Left kidney (tissue), 2 donors: ENCODE data around the gene PREP. TPM values are rescaled to one million over a fixed set of nuclear protein-coding genes. Genes with fewer than 3 reads are reported as not detected.

Experiments
- DNase-seq: peaks from one replicate; pipeline ENCODE4 v3.0.0-alpha.2; 2013
- polyA plus RNA-seq: library from polyadenylated mRNA; unstranded; fragments of 120-200 nt; gene quantifications from one replicate; pipeline ENCODE4 v1.2.1, GENCODE V29; 2013; ENCODE audit not compliant: insufficient read length

Gene PREP
- polyA plus RNA-seq, 1 donor = 37.0 TPM

GRCh38 chr6:105310371-105310770 lies 92.5 kb downstream of the PREP start:
- no peak for DNase-seq

DNA sequence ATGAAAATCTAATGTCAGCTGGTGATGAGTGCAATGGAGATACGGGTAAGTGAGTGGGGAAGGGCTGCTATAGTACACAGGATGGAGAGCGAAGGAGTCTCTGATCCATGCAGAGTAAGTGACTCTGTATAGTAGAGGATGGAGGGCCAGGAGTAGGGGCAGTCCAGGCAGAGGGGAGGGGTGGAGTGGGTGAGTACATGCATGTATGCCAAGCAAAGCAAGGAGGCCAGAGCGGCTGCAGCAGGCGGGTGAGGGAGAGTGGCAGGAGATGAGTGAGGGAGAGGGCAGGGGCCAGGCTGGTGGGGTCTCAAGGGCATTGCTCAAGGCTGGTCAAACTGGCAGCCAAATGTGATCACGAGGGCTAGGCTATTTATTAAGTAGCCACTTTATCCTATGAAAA lies 94.0 kb downstream of the PREP start:
- no peak for DNase-seq

DNA sequence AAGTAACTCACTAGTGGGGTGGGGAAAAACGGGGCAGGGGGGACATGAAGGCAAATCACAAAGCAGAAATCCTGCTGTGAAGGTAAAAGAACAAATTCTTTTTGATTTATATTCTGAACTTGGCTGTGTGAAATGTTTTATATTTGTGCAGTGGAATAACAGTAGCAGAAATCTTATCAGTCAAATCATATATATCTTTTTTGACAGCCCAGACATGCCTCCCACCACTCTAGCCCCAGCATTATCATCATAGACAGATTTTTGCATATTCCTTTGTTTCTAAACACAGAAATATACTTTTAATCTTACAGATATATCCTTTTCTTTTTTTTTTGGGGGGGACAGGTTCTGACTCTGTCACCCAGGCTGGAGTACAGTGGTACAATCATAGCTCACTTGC lies 97.4 kb downstream of the PREP start:
- no peak for DNase-seq

- DNase-seq = no peak
Observed at GRCh38 chr6:105304825-105305224, 98.1 kb downstream of the PREP start.

- DNase-seq = no peak
Observed at GRCh38 chr6:105304366-105304765, 98.5 kb downstream of the PREP start.

- no peak for DNase-seq
Observed at GRCh38 chr6:105302617-105303128, 100.2 kb downstream of the PREP start.

DNA sequence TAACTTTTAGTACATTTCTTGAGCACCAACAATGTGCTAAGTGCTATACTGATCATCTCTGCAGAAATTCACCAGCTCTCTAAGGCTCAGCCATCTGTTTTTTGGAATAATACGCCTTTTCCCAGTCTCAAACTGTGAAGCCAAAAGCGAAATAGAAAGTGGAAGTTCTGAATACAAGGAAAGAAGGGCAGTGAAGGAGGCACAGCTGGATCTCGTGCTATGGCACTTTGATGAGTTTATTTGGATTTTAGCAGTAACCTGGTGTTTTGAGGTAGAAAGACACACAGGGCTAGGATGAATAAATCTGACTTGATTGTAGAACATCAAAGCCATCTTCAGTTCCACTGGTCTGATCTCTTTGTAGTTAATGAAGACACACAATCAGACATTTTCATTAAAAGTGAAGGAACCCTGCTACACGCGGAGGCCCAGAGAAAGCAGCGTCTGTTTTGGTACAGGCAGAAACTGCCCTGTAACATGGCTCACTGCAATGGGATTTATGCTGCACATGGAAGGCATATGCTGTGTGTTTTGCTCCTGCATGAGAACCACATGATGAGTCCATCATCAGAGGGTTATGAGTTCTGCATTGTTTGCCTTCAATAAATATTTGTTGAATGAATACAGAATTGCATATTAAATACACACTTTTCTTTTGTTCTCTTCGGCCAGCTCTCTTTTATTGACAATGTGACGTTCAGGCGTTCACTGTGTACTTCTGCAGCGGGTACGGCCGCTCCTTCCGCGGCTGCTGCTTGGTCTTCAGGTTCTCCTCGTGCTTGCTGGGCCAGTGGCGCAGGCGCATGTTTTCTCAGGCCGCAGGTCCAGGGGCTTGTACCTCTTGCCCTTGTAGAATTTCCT lies 100.9 kb downstream of the PREP start:
- no peak for DNase-seq

DNA sequence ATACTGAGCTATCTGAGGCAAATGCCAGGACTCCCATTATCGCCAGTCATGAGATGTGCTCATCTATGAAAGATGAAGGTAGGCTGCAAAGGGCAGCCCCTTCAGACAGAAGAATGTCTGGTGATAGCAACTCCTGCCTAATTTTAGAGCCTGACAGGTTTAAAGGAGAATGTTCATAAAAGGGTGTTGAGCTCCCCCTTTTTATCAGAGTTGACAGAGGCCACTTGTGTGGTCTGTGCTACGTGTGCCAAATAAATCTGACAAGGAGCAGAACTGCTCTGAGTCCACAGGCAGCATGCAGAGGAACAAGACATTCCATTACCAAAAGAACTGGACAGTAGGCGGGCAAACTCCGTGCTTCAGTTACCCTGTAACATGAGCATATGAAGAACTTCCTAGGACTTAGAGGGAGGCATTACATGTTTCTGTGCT lies 101.8 kb downstream of the PREP start:
- DNase-seq = no peak

GRCh38 chr6:105300090-105300489 lies 102.8 kb downstream of the PREP start:
- DNase-seq = no peak

GRCh38 chr6:105294129-105294528 lies 108.8 kb downstream of the PREP start:
- DNase-seq = no peak

GRCh38 chr6:105292689-105293339 lies 110.1 kb downstream of the PREP start:
- DNase-seq = no peak

DNA sequence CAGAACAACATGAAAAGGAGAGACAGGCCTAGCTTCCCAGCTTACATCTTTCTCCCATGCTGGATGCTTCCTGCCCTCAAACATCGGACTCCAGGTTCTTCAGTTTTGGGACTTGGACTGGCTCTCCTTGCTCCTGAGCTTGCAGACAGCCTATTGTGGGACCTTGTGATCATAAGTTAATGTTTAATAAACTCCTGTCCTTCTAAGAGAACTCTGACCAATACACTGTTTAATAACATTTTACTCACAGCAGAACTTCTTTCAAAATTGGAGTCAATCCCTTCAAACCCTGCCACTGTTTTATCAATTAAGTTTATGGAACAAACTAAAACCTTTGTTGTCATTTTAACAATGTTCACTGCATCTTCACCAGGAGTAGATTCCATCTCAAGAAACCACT lies 111.4 kb downstream of the PREP start:
- no peak for DNase-seq

DNA sequence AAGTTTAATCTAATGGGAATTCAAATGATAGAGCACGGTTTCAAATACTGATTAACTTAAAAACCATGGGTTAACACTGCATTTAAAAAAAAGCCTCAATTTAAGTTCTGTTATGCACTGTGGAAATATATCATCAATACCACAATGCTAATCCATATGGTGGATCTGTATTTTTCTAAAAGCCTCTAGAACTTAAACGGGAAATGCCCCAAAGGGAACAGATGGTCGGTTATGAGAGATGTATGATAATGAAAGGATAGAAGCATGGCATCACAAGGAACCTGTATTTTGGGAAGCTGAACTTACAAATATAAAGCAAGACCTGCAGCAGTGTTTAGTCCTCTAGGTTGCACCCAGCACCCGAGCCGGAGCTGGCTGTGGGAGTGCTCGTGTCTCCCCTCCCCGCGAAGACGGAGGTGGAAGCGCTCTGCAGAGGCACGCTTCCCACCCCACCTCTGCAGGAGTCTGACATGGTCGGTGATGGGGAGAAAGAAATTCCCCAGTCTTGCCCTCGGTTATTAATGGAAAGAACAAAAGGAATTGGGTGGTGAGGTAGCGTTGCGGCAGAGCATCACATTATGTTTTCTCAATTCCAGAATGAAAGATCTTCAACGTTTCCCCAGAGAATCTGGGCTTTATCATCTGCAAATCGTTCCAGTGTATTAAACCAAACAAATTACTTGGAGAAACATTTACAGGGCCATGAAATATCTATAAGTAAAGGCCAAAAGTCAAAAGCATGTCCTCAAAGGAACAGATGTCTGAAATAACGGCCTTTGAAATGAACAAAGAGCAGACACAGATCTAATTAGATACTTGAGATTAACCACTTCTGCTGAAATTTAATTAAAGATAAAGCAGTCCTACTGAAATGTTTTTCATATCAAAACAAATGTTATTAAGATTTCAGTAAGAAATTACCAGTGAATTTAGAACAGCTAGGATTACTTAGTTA lies 120.0 kb downstream of the PREP start:
- no peak for DNase-seq

GRCh38 chr6:105280033-105280432 lies 122.8 kb downstream of the PREP start:
- DNase-seq = no peak

DNA sequence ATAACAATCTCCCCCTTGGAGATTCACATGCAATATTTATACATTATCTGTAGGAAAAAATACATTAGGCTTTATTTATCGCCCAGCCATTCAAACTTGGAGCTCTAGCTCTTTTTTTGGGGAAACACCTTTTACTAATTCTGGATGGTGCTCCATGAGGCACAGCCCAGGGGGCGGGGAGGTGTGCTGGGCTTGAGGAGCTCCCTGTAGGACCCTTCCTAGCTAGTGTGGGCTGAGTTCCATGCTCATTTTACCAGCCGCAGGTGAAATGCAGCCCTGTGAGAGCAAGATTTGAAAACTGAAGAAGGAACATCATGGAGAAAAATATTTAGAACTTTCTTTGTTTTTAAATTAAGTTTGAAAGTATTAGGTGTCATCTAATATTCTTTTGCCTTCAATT lies 123.4 kb downstream of the PREP start:
- no peak for DNase-seq

DNA sequence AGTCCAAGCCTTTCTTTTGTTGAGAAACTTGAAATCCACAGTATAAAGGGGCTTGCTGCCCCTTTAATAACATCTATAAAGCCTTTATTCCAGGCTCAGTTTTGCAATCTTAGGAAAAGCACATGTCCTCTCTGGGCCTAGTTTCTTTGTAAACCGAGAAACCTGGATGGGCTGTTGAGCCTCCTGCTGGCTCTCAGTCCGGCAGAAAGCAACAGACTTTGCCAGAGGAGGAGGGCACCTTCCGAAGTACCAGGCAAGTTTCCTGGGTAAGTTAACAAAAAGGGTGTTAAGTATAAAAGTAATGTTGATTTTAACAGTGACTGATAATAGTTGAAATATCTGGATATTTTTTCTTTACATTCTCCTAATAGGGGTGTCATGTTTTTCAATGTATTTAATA lies 124.1 kb downstream of the PREP start:
- DNase-seq = no peak

GRCh38 chr6:105278035-105278434 lies 124.8 kb downstream of the PREP start:
- no peak for DNase-seq

DNA sequence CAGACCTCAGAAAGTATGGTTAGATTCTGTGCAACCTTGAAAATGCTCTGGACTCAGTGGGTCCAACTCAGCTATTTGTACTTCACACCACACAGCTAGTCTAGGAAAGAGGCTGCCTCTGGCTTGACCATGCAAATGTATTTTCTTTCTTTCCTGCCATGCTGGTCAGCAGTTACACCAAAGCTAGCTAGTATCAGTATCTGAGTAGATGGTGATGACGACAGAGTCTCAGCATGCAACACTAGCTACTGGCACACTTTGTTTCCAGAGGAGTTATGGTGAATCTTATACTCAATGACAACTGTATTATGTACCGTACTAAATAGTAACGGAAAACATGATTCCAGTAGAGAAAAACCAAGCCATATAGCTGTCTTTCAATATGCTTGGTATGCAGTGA lies 126.5 kb downstream of the PREP start:
- DNase-seq = no peak

DNA sequence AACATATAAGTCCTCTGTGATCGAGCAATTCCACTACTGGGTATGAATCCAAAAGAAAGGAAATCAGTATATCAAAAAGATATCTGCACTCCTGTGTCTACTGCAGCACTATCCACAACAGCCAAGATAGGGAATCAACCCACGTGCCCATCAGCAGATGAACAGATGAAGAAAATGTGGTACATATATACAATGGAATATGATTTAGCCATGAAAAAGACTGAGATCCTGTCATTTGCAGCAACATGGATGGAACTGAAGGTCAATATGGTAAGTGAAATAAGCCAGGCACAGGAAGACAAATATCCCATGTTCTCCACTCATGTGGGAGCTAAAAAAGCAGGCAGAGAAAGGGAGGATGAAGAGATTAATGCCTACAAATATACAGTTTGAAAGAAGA lies 127.3 kb downstream of the PREP start:
- DNase-seq = no peak

GRCh38 chr6:105274678-105275077 lies 128.2 kb downstream of the PREP start:
- no peak for DNase-seq

- DNase-seq = no peak
Observed at GRCh38 chr6:105273589-105273988, 129.3 kb downstream of the PREP start.

GRCh38 chr6:105272786-105273185 lies 130.1 kb downstream of the PREP start:
- peak; percentile 15 for DNase-seq
